PFSK-1 (cell line): ENCODE results near the gene CCDC192.

Experiments used
- FOXP2 ChIP-seq: optimal IDR thresholded peaks from 2 replicates; pipeline ENCODE3; 2011; ENCODE audit warnings: borderline replicate concordance, control low read depth, inconsistent platforms; ENCODE audit not compliant: insufficient read depth; ENCODE audit errors: extremely low read length, extremely low read depth
- POLR2AphosphoS5 ChIP-seq: IDR thresholded peaks from 2 replicates; pipeline ENCODE4 v1.6.1; 2012; ENCODE audit warnings: low read depth, mild to moderate bottlenecking, control low read depth, low read length, moderate library complexity
- SIN3A ChIP-seq: IDR thresholded peaks from 2 replicates; pipeline ENCODE4 v1.6.1; 2012; ENCODE audit warnings: mild to moderate bottlenecking, low read length, moderate library complexity, borderline replicate concordance; ENCODE audit not compliant: insufficient read depth
- TAF1 ChIP-seq: IDR thresholded peaks from 2 replicates; pipeline ENCODE4 v1.6.1; 2012; ENCODE audit warnings: low read length, control low read depth, borderline replicate concordance; ENCODE audit not compliant: insufficient read depth
- TF ChIP-seq, protein P1 (sequence below), 2 experiments: IDR thresholded peaks; 2 replicates each; pipeline versions ENCODE4 v1.6.1 to v1.8.0; 2011 to 2012; ENCODE audit warnings: low read depth in 2 of 2, low read length in 2 of 2, control low read depth in 1 of 2, inconsistent platforms in 1 of 2, mild to moderate bottlenecking in 1 of 2, moderate library complexity in 1 of 2; ENCODE audit not compliant: insufficient read depth in 1 of 2

DNA sequence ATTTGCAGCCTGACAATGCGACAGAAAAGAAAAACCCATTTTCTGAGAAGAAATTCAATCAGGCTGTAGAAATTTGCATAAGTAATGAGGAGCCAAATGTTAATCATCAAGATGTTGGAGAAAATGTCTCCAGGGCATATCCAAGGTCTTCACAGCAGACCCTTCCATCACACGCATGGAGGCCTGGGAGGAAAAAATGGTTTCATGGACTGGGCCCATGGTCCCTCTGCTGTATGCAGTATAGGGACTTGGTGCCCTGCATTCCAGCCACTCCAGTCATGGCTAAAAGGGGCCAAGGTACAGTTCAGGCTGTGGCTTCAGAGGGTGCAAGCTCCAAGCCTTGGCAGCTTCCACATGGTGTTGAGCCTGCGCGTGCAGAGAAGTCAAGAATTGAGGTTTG is 73.3 kb downstream of the CCDC192 start:
- TF ChIP-seq POLR2AphosphoS5: no peak
- TF ChIP-seq, protein P1, sequence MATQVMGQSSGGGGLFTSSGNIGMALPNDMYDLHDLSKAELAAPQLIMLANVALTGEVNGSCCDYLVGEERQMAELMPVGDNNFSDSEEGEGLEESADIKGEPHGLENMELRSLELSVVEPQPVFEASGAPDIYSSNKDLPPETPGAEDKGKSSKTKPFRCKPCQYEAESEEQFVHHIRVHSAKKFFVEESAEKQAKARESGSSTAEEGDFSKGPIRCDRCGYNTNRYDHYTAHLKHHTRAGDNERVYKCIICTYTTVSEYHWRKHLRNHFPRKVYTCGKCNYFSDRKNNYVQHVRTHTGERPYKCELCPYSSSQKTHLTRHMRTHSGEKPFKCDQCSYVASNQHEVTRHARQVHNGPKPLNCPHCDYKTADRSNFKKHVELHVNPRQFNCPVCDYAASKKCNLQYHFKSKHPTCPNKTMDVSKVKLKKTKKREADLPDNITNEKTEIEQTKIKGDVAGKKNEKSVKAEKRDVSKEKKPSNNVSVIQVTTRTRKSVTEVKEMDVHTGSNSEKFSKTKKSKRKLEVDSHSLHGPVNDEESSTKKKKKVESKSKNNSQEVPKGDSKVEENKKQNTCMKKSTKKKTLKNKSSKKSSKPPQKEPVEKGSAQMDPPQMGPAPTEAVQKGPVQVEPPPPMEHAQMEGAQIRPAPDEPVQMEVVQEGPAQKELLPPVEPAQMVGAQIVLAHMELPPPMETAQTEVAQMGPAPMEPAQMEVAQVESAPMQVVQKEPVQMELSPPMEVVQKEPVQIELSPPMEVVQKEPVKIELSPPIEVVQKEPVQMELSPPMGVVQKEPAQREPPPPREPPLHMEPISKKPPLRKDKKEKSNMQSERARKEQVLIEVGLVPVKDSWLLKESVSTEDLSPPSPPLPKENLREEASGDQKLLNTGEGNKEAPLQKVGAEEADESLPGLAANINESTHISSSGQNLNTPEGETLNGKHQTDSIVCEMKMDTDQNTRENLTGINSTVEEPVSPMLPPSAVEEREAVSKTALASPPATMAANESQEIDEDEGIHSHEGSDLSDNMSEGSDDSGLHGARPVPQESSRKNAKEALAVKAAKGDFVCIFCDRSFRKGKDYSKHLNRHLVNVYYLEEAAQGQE (IDR thresholded peaks at IDR 0.05; ENCODE audit: insufficient read depth in 1 of 2, low read depth in 2 of 2, low read length in 2 of 2): no peak
- TF ChIP-seq SIN3A: no peak
- TF ChIP-seq TAF1: no peak
- no peak for TF ChIP-seq FOXP2
